Mesodermal cell (in vitro differentiated cells): ENCODE results near the gene ITSN1.
A peak's percentile ranks its signal among the peaks of the same experiment; 100 is the strongest.

Experiments
- H3K27ac ChIP-seq: 2 replicates; pipeline ENCODE4 v1.7.0; 2013; ENCODE audit warnings: mild to moderate bottlenecking, low read depth, low read length, moderate library complexity; ENCODE audit not compliant: severe bottlenecking
- H3K36me3 ChIP-seq: 2 replicates; pipeline ENCODE4 v1.7.1; 2013; ENCODE audit warnings: mild to moderate bottlenecking, low read length, moderate library complexity; ENCODE audit not compliant: control insufficient read depth, insufficient read depth
- H3K4me1 ChIP-seq: one replicate; pipeline ENCODE4 v1.7.1; 2013; ENCODE audit warnings: mild to moderate bottlenecking, low read length; ENCODE audit not compliant: insufficient read depth, control insufficient read depth, poor library complexity, severe bottlenecking
- H3K4me3 ChIP-seq: 2 replicates; pipeline ENCODE4 v1.7.0; 2013; ENCODE audit warnings: low read length, control low read depth, mild to moderate bottlenecking; ENCODE audit not compliant: insufficient read depth, poor library complexity, severe bottlenecking; ENCODE audit errors: extremely low read depth
- H3K9me3 ChIP-seq: 2 replicates; pipeline ENCODE4 v1.7.1; 2013; ENCODE audit warnings: mild to moderate bottlenecking, low read length, moderate library complexity; ENCODE audit not compliant: control insufficient read depth
- WGBS, 2 experiments: methylation state at CpG; one replicate each; pipeline ENCODE4 v1.1.5; 2013; ENCODE audit warnings: missing lambda C conversion rate in 2 of 2; ENCODE audit not compliant: insufficient coverage in 2 of 2; 5-methylcytosine and 5-hydroxymethylcytosine counted together

The ITSN1 gene

GRCh38 chr21:33821503-33822322, 179.4 kb downstream of the ITSN1 start:
- H3K27ac ChIP-seq = peak overlapping the region; percentile 5
- H3K9me3 ChIP-seq = no peaks in the 10 kb centered on the region
- H3K4me1 ChIP-seq = no peaks in the 10 kb centered on the region
- peaks cover 83% of the 10 kb centered on the region for H3K36me3 ChIP-seq
- 65 to 66% methylated on average over 2 to 6 of the region's 7 CpGs for WGBS, 2 experiments
- H3K4me3 ChIP-seq = no peak overlapping the region

- Histone ChIP-seq H3K4me1 (no peaks in the 10 kb centered on the region), H3K27ac (no peak overlapping the region), H3K36me3 (peaks cover 83% of the 10 kb centered on the region), H3K4me3 (no peak overlapping the region), H3K9me3 (no peaks in the 10 kb centered on the region)
- whole genome bisulfite sequencing, 2 experiments = 96 to 98% methylated on average over 5 to 9 of the region's 11 CpGs
Observed at GRCh38 chr21:33824156-33824941, 182.0 kb downstream of the ITSN1 start.

DNA sequence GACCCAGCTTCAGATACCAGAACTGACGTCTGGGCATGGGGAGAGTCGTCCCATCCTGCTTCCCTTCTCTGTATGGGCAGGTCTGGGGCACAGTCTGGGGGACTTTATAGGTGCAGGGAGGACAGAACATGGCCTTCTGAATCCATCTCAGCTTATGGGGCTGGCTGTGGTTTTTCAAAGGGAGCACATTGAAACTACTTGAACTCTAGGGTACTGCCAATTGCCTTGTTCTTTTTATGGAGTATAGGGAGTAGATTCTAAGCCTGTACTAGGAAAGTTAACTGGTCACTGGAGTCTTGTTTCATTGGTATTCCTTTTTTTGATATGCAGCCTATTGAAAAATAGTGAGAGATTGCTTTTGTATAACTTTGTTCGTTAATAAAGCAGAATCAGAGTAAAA, 183.1 kb downstream of the ITSN1 start:
- Histone ChIP-seq H3K4me3 (no peak overlapping the region), H3K27ac (no peak overlapping the region), H3K9me3 (no peaks in the 10 kb centered on the region), H3K36me3 (peaks cover 84% of the 10 kb centered on the region), H3K4me1 (no peaks in the 10 kb centered on the region)
- WGBS, 2 experiments = 100% methylated on average over 2 of the region's 3 CpGs; no CpG with 5 or more reads in 1 of the 2 experiments

- no peaks in the 10 kb centered on the region for H3K4me1 ChIP-seq
- no peaks in the 10 kb centered on the region for H3K9me3 ChIP-seq
- no CpG with 5 or more reads among the region's 2 CpGs for whole genome bisulfite sequencing, 2 experiments
- no peak overlapping the region for H3K27ac ChIP-seq
- H3K4me3 ChIP-seq = no peak overlapping the region
- peaks cover 84% of the 10 kb centered on the region for H3K36me3 ChIP-seq
Observed at GRCh38 chr21:33825915-33826314, 183.6 kb downstream of the ITSN1 start.

DNA sequence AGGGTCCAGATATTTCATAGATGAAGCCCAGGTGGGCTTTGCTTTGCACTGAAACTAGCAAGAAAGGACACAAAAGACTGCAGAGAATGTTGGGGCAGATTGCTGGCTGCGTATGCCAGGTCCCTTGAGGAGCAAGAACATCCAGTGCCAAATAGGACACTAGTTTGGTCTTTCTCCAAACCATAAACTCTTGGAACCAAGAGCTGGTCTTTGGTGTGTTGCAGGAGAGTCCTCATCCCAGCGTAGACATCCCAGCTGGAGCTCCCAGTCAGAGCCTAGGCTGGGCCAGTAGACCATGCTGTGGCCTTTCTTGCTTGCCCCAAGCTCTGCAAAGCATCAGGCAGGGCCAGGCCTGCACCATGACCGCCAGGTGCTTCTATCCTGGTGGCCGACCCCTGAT, 185.8 kb downstream of the ITSN1 start:
- WGBS, 2 experiments = 86% methylated on average over 3 of the region's 4 CpGs; no CpG with 5 or more reads in 1 of the 2 experiments
- Histone ChIP-seq H3K27ac (no peak overlapping the region), H3K4me1 (no peaks in the 10 kb centered on the region), H3K4me3 (no peak overlapping the region), H3K9me3 (no peaks in the 10 kb centered on the region), H3K36me3 (peaks cover 84% of the 10 kb centered on the region)

DNA sequence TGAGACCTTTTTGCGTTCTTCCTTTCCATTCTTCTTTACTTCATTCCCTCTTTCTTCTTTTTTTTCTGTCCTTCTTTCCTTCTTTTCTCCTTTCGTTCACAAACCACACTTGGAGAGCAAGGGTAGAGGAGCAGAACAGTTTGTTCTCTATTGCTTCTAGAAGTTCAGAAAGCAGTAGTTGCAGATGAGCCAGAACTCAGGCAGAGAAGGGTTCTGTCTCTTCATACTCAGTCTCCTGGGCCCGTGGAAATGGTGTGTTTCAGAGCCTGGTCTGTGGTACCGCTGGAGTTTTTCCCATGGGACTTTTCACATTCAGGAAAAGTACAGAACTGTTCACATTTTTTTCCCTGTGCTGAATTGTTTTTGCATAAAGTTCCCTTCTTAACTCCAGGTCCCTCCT, 186.3 kb downstream of the ITSN1 start:
- Histone ChIP-seq H3K4me1 (no peaks in the 10 kb centered on the region), H3K36me3 (peaks cover 84% of the 10 kb centered on the region), H3K9me3 (no peaks in the 10 kb centered on the region)

DNA sequence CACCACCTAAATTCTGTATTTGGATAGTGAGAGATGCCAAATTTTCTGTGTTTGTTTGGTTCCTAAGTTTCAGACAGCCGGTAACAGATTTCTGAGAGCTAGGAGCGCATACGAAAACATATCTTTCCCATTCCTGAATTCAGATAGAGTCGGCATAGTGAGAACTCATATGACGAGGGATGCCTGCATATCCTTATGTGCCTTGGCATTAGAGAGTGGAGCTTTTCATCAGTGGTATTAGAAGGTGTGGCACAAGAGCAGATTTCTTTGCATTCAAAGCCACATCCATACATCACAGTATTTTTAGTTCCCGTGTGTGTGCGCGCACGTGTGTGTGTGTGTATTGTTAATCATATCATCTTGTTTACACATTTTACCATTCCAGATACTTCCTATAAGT, 187.5 kb downstream of the ITSN1 start:
- Histone ChIP-seq H3K4me3 (no peak overlapping the region), H3K36me3 (peaks cover 86% of the 10 kb centered on the region), H3K9me3 (no peaks in the 10 kb centered on the region), H3K27ac (no peak overlapping the region), H3K4me1 (no peaks in the 10 kb centered on the region)
- 94 to 100% methylated on average over 3 to 5 of the region's 9 CpGs for WGBS, 2 experiments

More for the DNA sequence above, 186.3 kb downstream of the ITSN1 start:
- no peak overlapping the region for H3K27ac ChIP-seq
- no peak overlapping the region for H3K4me3 ChIP-seq
- WGBS, 2 experiments = 87 to 100% methylated on average over 2 of the region's 4 CpGs

GRCh38 chr21:33831962-33832659, 189.8 kb downstream of the ITSN1 start:
- Histone ChIP-seq H3K4me1 (no peaks in the 10 kb centered on the region), H3K27ac (no peak overlapping the region), H3K4me3 (no peak overlapping the region), H3K36me3 (peaks cover 98% of the 10 kb centered on the region), H3K9me3 (no peaks in the 10 kb centered on the region)
- 94 to 95% methylated on average over 14 to 16 of the region's 17 CpGs for WGBS, 2 experiments

GRCh38 chr21:33834801-33835500, 192.7 kb downstream of the ITSN1 start:
- peaks cover 98% of the 10 kb centered on the region for H3K36me3 ChIP-seq
- H3K9me3 ChIP-seq = no peaks in the 10 kb centered on the region
- no peaks in the 10 kb centered on the region for H3K4me1 ChIP-seq
- H3K4me3 ChIP-seq = no peak overlapping the region
- peak overlapping the region; percentile 46 for H3K27ac ChIP-seq
- WGBS, 2 experiments = 70 to 79% methylated on average over 2 of the region's 5 CpGs

GRCh38 chr21:33835920-33836319, 193.6 kb downstream of the ITSN1 start:
- H3K9me3 ChIP-seq = no peaks in the 10 kb centered on the region
- peaks cover 93% of the 10 kb centered on the region for H3K36me3 ChIP-seq
- H3K4me1 ChIP-seq = no peaks in the 10 kb centered on the region
- 88 to 100% methylated on average over 3 of the region's 4 CpGs for WGBS, 2 experiments
- no peak overlapping the region for H3K27ac ChIP-seq
- H3K4me3 ChIP-seq = no peak overlapping the region
